ENCODE data around the gene CEL.

GRCh38 chr9:133064241-133065069 is 2.7 kb downstream of the CEL start:
- TF ChIP-seq CTCF (IDR thresholded peaks at IDR 0.05), result no peak
- TF ChIP-seq POLR2A (IDR thresholded peaks at IDR 0.05), result no peak
